ENCODE measurements around the gene SKIL. TPM values are rescaled to one million over a fixed set of nuclear protein-coding genes. Genes with fewer than 3 reads are reported as not detected.
A peak's percentile ranks its signal among the peaks of the same experiment; 100 is the strongest.

SKIL gene
- polyA plus RNA-seq, 3 donors, result 3.4 to 16.0 (median 13.3) TPM

- H3K27ac ChIP-seq (ENCODE audit: low read depth, low read length), result no peak overlapping the region
- WGBS, 3 donors, result 61 to 75% (median 73%) methylated on average over 2 of the region's 2 CpGs
Observed at GRCh38 chr3:170372190-170372879, 14.8 kb downstream of the SKIL start.

- no peak overlapping the region for H3K27ac ChIP-seq (ENCODE audit: low read depth, low read length)
- WGBS, 3 donors, result 93 to 100% (median 95%) methylated on average over 1 of the region's 1 CpG
Observed at GRCh38 chr3:170383567-170383966, 26.1 kb downstream of the SKIL start.

GRCh38 chr3:170386468-170386867 lies 29.0 kb downstream of the SKIL start:
- 91 to 96% (median 96%) methylated on average over 3 of the region's 3 CpGs for WGBS, 3 donors

GRCh38 chr3:170387950-170388349 lies 30.4 kb downstream of the SKIL start:
- no peak overlapping the region for H3K27ac ChIP-seq (ENCODE audit: low read depth, low read length)

More at GRCh38 chr3:170386468-170386867, 29.0 kb downstream of the SKIL start:
- no peak overlapping the region for H3K27ac ChIP-seq (ENCODE audit: low read depth, low read length)

GRCh38 chr3:170391108-170391507 lies 33.6 kb downstream of the SKIL start:
- 88 to 95% (median 92%) methylated on average over 4 of the region's 4 CpGs for WGBS, 3 donors
- no peak overlapping the region for H3K27ac ChIP-seq (ENCODE audit: low read depth, low read length)

GRCh38 chr3:170397685-170398084 lies 40.2 kb downstream of the SKIL start:
- H3K27ac ChIP-seq (ENCODE audit: low read depth, low read length), result no peak overlapping the region
- 92 to 94% (median 92%) methylated on average over 6 of the region's 6 CpGs for WGBS, 3 donors

GRCh38 chr3:170405101-170405500 lies 47.6 kb downstream of the SKIL start:
- H3K27ac ChIP-seq (ENCODE audit: low read depth, low read length), result no peak overlapping the region

- no peak overlapping the region for H3K27ac ChIP-seq (ENCODE audit: low read depth, low read length)
- WGBS, 3 donors, result 43 to 67% (median 60%) methylated on average over 4 of the region's 4 CpGs
Observed at GRCh38 chr3:170410428-170411029, 53.0 kb downstream of the SKIL start.

- no peak overlapping the region for H3K27ac ChIP-seq (ENCODE audit: low read depth, low read length)
- 92 to 97% (median 95%) methylated on average over 4 of the region's 4 CpGs for WGBS, 3 donors
Observed at GRCh38 chr3:170413291-170413690, 55.8 kb downstream of the SKIL start.

- 29 to 33% (median 29%) methylated on average over 5 of the region's 5 CpGs for WGBS, 3 donors
- H3K27ac ChIP-seq (ENCODE audit: low read depth, low read length), result no peak overlapping the region
Observed at GRCh38 chr3:170414202-170414663, 56.7 kb downstream of the SKIL start.

- 66 to 72% (median 68%) methylated on average over 1 of the region's 1 CpG for WGBS, 3 donors
- H3K27ac ChIP-seq (ENCODE audit: low read depth, low read length), result no peak overlapping the region
Observed at GRCh38 chr3:170417090-170417489, 59.6 kb downstream of the SKIL start.

GRCh38 chr3:170418422-170419398 lies 61.2 kb downstream of the SKIL start, which contains the start of gene CLDN11:
TSS of gene CLDN11 (plus strand) at chr3:170418868. CDS start at chr3:170419067, 199 bp downstream.
- 4 to 5% (median 4%) methylated on average over 58 to 79 of the region's 79 CpGs for WGBS, 3 donors
- H3K27ac ChIP-seq (ENCODE audit: low read depth, low read length), result no peak within 1 kb of the TSS

- no peak overlapping the region for H3K27ac ChIP-seq (ENCODE audit: low read depth, low read length)
- WGBS, 3 donors, result 4% methylated on average over 58 of the region's 58 CpGs
Observed at GRCh38 chr3:170419557-170420087, 62.1 kb downstream of the SKIL start.

GRCh38 chr3:170420307-170420821 lies 62.8 kb downstream of the SKIL start:
- peak overlapping the region; percentile 28 for H3K27ac ChIP-seq (ENCODE audit: low read depth, low read length)
- 33 to 65% (median 41%) methylated on average over 17 of the region's 17 CpGs for WGBS, 3 donors

GRCh38 chr3:170421111-170421641 lies 63.7 kb downstream of the SKIL start:
- WGBS, 3 donors, result 50 to 61% (median 56%) methylated on average over 12 of the region's 12 CpGs

GRCh38 chr3:170421758-170422157 lies 64.2 kb downstream of the SKIL start:
- no peak overlapping the region for H3K27ac ChIP-seq (ENCODE audit: low read depth, low read length)
- 74 to 78% (median 74%) methylated on average over 2 of the region's 2 CpGs for WGBS, 3 donors

More at GRCh38 chr3:170421111-170421641, 63.7 kb downstream of the SKIL start:
- no peak overlapping the region for H3K27ac ChIP-seq (ENCODE audit: low read depth, low read length)

GRCh38 chr3:170423001-170423615 lies 65.6 kb downstream of the SKIL start:
- 85 to 91% (median 88%) methylated on average over 8 of the region's 8 CpGs for WGBS, 3 donors
- no peak overlapping the region for H3K27ac ChIP-seq (ENCODE audit: low read depth, low read length)

GRCh38 chr3:170424879-170425278 lies 67.4 kb downstream of the SKIL start:
- no peak overlapping the region for H3K27ac ChIP-seq (ENCODE audit: low read depth, low read length)
- WGBS, 3 donors, result 77 to 80% (median 79%) methylated on average over 8 of the region's 8 CpGs

Data from adipose tissue (tissue), 3 donors.